CD4-positive, CD25-positive, alpha-beta regulatory T cell (primary cell): Measurements from ENCODE around the gene LGI4. TPM values are rescaled to one million over a fixed set of nuclear protein-coding genes. Genes with fewer than 3 reads are reported as not detected.

Experiments
- ATAC-seq, 2 donors: fragments of 150-1000 bp; cut with Tn5 transposase; one replicate each; pipeline ENCODE4 v1.10.0; 2021; ENCODE audit warnings: low read depth in 2 of 2, moderate number of reproducible peaks in 2 of 2, moderate library complexity in 1 of 2
- DNase-seq, 3 donors: peaks; one replicate each; pipeline versions ENCODE4 v3.0.0 to v3.0.0-alpha.2; 2012 to 2022; ENCODE audit warnings: mixed read lengths in 1 of 3
- H3K27ac ChIP-seq: one replicate; pipeline ENCODE4 v1.7.0; 2013; ENCODE audit warnings: mild to moderate bottlenecking, low read length; ENCODE audit not compliant: insufficient read depth, poor library complexity, severe bottlenecking
- H3K27me3 ChIP-seq: one replicate; pipeline ENCODE4 v1.7.0; 2013; ENCODE audit warnings: low read length; ENCODE audit not compliant: control insufficient read depth, insufficient read depth
- H3K36me3 ChIP-seq: one replicate; pipeline ENCODE4 v1.7.0; 2013; ENCODE audit warnings: mild to moderate bottlenecking, low read length, moderate library complexity; ENCODE audit not compliant: control insufficient read depth, insufficient read depth
- H3K4me1 ChIP-seq: 2 replicates; pipeline ENCODE4 v1.7.0; 2013; ENCODE audit warnings: mild to moderate bottlenecking, low read length; ENCODE audit not compliant: insufficient read depth, control insufficient read depth, poor library complexity, severe bottlenecking
- H3K4me3 ChIP-seq: one replicate; pipeline ENCODE4 v1.7.0; 2013; ENCODE audit warnings: low read depth, mild to moderate bottlenecking, low read length, moderate library complexity
- H3K9me3 ChIP-seq, 2 experiments: 1 replicate in 1 of 2; 2 replicates in 1 of 2; pipeline ENCODE4 v1.7.0; 2013; ENCODE audit warnings: low read length in 2 of 2, mild to moderate bottlenecking in 1 of 2, moderate library complexity in 1 of 2; ENCODE audit not compliant: control insufficient read depth in 2 of 2
- H3K27ac Mint-ChIP-seq, 3 donors: one replicate each; pipeline ENCODE4 v1.8.0; 2020 to 2022; ENCODE audit warnings: mild to moderate bottlenecking in 3 of 3, mixed read lengths in 3 of 3, moderate library complexity in 2 of 3
- H3K27me3 Mint-ChIP-seq: one replicate; pipeline ENCODE4 v1.8.0; 2022; ENCODE audit warnings: mild to moderate bottlenecking, mixed read lengths
- H3K36me3 Mint-ChIP-seq: one replicate; pipeline ENCODE4 v1.8.0; 2020; ENCODE audit warnings: mixed read lengths
- H3K4me1 Mint-ChIP-seq, 4 donors: one replicate each; pipeline ENCODE4 v1.8.0; 2020 to 2022; ENCODE audit warnings: mixed read lengths in 4 of 4, mild to moderate bottlenecking in 1 of 4
- H3K4me3 Mint-ChIP-seq, 4 donors: one replicate each; pipeline ENCODE4 v1.8.0; 2020 to 2022; ENCODE audit warnings: mild to moderate bottlenecking in 4 of 4, mixed read lengths in 4 of 4, moderate library complexity in 3 of 4
- H3K9me3 Mint-ChIP-seq, 7 donors: one replicate each; pipeline ENCODE4 v1.8.0; 2020 to 2022; ENCODE audit warnings: mixed read lengths in 7 of 7, mild to moderate bottlenecking in 3 of 7, moderate library complexity in 2 of 7
- polyA plus RNA-seq, 4 donors: library from polyadenylated mRNA; unstranded; fragments of 300-500 nt; fragmentation: Illumina TruSeq; gene quantifications; one replicate each; pipeline ENCODE4 v1.2.3, GENCODE V29; 2021
- total RNA-seq: library from RNA; stranded (reverse); gene quantifications from one replicate; pipeline ENCODE4 v1.2.3, GENCODE V29; 2022

The LGI4 gene
- total and polyA plus RNA-seq, 5 donors from 2014 or later = 0.64 TPM; not detected in 4

GRCh38 chr19:35099155-35099896, 35.5 kb downstream of the LGI4 start:
- H3K9me3 Mint-ChIP-seq = no peaks in the 10 kb centered on the region
- H3K27me3 Mint-ChIP-seq = no peaks in the 10 kb centered on the region
- no peaks in the 10 kb centered on the region for H3K9me3 ChIP-seq
- no peak overlapping the region for H3K4me3 ChIP-seq
- no peaks in the 10 kb centered on the region for H3K4me1 ChIP-seq
- DNase-seq (no peak), ATAC-seq (no peak)
- H3K27ac Mint-ChIP-seq = no peak overlapping the region
- H3K36me3 Mint-ChIP-seq = no peaks in the 10 kb centered on the region
- no peaks in the 10 kb centered on the region for H3K27me3 ChIP-seq
- H3K27ac ChIP-seq = no peak overlapping the region
- H3K4me1 Mint-ChIP-seq = no peaks in the 10 kb centered on the region
- no peaks in the 10 kb centered on the region for H3K36me3 ChIP-seq
- no peak overlapping the region for H3K4me3 Mint-ChIP-seq

GRCh38 chr19:35098413-35099049, 36.3 kb downstream of the LGI4 start:
- Mint-ChIP-seq H3K27ac (no peak overlapping the region), H3K27me3 (no peaks in the 10 kb centered on the region), H3K36me3 (no peaks in the 10 kb centered on the region), H3K4me1 (no peaks in the 10 kb centered on the region), H3K4me3 (no peak overlapping the region), H3K9me3 (no peaks in the 10 kb centered on the region)
- ATAC-seq = no peak
- Histone ChIP-seq H3K27me3 (no peaks in the 10 kb centered on the region), H3K36me3 (no peaks in the 10 kb centered on the region), H3K27ac (no peak overlapping the region), H3K9me3 (no peaks in the 10 kb centered on the region), H3K4me1 (no peaks in the 10 kb centered on the region), H3K4me3 (no peak overlapping the region)
- no peak for DNase-seq

- no peak for ATAC-seq
- no peak overlapping the region for H3K4me3 Mint-ChIP-seq
- H3K9me3 Mint-ChIP-seq = no peaks in the 10 kb centered on the region
- Histone ChIP-seq H3K36me3 (no peaks in the 10 kb centered on the region), H3K4me3 (no peak overlapping the region), H3K27me3 (no peaks in the 10 kb centered on the region), H3K27ac (no peak overlapping the region), H3K4me1 (no peaks in the 10 kb centered on the region), H3K9me3 (no peaks in the 10 kb centered on the region)
- peaks cover under 1% of the 10 kb centered on the region for H3K27me3 Mint-ChIP-seq
- H3K36me3 Mint-ChIP-seq = no peaks in the 10 kb centered on the region
- no peak for DNase-seq
- no peak overlapping the region for H3K27ac Mint-ChIP-seq
- H3K4me1 Mint-ChIP-seq = no peaks in the 10 kb centered on the region
Observed at GRCh38 chr19:35095667-35096368, 39.0 kb downstream of the LGI4 start.

- Histone ChIP-seq H3K36me3 (no peaks in the 10 kb centered on the region), H3K9me3 (no peaks in the 10 kb centered on the region), H3K4me1 (peaks cover 3% of the 10 kb centered on the region), H3K27ac (no peak overlapping the region), H3K27me3 (no peaks in the 10 kb centered on the region), H3K4me3 (no peak overlapping the region)
- H3K9me3 Mint-ChIP-seq = no peaks in the 10 kb centered on the region
- ATAC-seq (no peak), DNase-seq (no peak)
- H3K27me3 Mint-ChIP-seq = peaks cover 12% of the 10 kb centered on the region
- H3K4me3 Mint-ChIP-seq = no peak overlapping the region
- peak overlapping the region in 1 of 3 donors; percentile 62 for H3K27ac Mint-ChIP-seq
- H3K36me3 Mint-ChIP-seq = no peaks in the 10 kb centered on the region
- peaks cover 0 to 6% (median 0%) of the 10 kb centered on the region in 4 donors for H3K4me1 Mint-ChIP-seq
Observed at GRCh38 chr19:35094656-35095055, 40.2 kb downstream of the LGI4 start.

GRCh38 chr19:35093941-35094647, 40.8 kb downstream of the LGI4 start:
- H3K27ac Mint-ChIP-seq = peak overlapping the region in 1 of 3 donors; percentile 62
- DNase-seq = no peak

GRCh38 chr19:35093430-35093829, 41.4 kb downstream of the LGI4 start:
- H3K27me3 Mint-ChIP-seq = peaks cover 19% of the 10 kb centered on the region
- no peak overlapping the region for H3K4me3 Mint-ChIP-seq
- H3K4me1 ChIP-seq = peaks cover 3% of the 10 kb centered on the region
- no peak overlapping the region for H3K4me3 ChIP-seq
- H3K9me3 Mint-ChIP-seq = no peaks in the 10 kb centered on the region
- DNase-seq (no peak), ATAC-seq (no peak)
- no peaks in the 10 kb centered on the region for H3K27me3 ChIP-seq
- H3K36me3 Mint-ChIP-seq = no peaks in the 10 kb centered on the region
- H3K9me3 ChIP-seq = no peaks in the 10 kb centered on the region
- peaks cover 0 to 6% (median 0%) of the 10 kb centered on the region in 4 donors for H3K4me1 Mint-ChIP-seq
- no peak overlapping the region for H3K27ac Mint-ChIP-seq
- H3K36me3 ChIP-seq = no peaks in the 10 kb centered on the region
- H3K27ac ChIP-seq = no peak overlapping the region

More at GRCh38 chr19:35093941-35094647, 40.8 kb downstream of the LGI4 start:
- ATAC-seq = no peak
- Histone ChIP-seq H3K36me3 (no peaks in the 10 kb centered on the region), H3K9me3 (no peaks in the 10 kb centered on the region), H3K4me3 (no peak overlapping the region), H3K27ac (no peak overlapping the region), H3K27me3 (no peaks in the 10 kb centered on the region), H3K4me1 (peaks cover 3% of the 10 kb centered on the region)
- Mint-ChIP-seq H3K4me1 (peaks cover 0 to 6% (median 0%) of the 10 kb centered on the region in 4 donors), H3K36me3 (no peaks in the 10 kb centered on the region), H3K4me3 (no peak overlapping the region), H3K9me3 (no peaks in the 10 kb centered on the region), H3K27me3 (peaks cover 17% of the 10 kb centered on the region)

- Histone ChIP-seq H3K4me1 (peaks cover 3% of the 10 kb centered on the region), H3K36me3 (no peaks in the 10 kb centered on the region), H3K9me3 (no peaks in the 10 kb centered on the region), H3K27me3 (no peaks in the 10 kb centered on the region), H3K27ac (no peak overlapping the region), H3K4me3 (no peak overlapping the region)
- H3K4me3 Mint-ChIP-seq = no peak overlapping the region
- ATAC-seq = no peak
- DNase-seq = peak in 2 of 3 donors; percentile 24 to 45
- peaks cover 31% of the 10 kb centered on the region for H3K27me3 Mint-ChIP-seq
- peaks cover 0 to 6% (median 0%) of the 10 kb centered on the region in 4 donors for H3K4me1 Mint-ChIP-seq
- no peak overlapping the region for H3K27ac Mint-ChIP-seq
- no peaks in the 10 kb centered on the region for H3K36me3 Mint-ChIP-seq
- no peaks in the 10 kb centered on the region for H3K9me3 Mint-ChIP-seq
Observed at GRCh38 chr19:35090506-35091214, 44.2 kb downstream of the LGI4 start.
